SK-N-SH (cell line): ENCODE data around the gene MND1. TPM values are rescaled to one million over a fixed set of nuclear protein-coding genes. Genes with fewer than 3 reads are reported as not detected.

Experiments used
- CTCF ChIA-PET: fragments of 300-600, 350-600 bp; formaldehyde crosslinking; extraction: SDS; loops from one replicate; lab custom pipeline; 2021; lab: Yijun Ruan, JAX
- POLR2A ChIA-PET: fragments of 350-600 bp; sonication (Branson Sonifier 250); formaldehyde crosslinking; extraction: SDS; loops from one replicate; lab custom pipeline; 2020; ENCODE audit warnings: antibody characterized with exemption, inconsistent platforms; lab: Yijun Ruan, JAX
- DNase-seq: peaks from one replicate; pipeline ENCODE4 v3.0.0; 2012
- H2AFZ ChIP-seq: fragments of 200-600 bp; sonication (generic); 2 replicates; pipeline ENCODE4 v1.8.1; 2016; ENCODE audit warnings: antibody characterized with exemption, mild to moderate bottlenecking, low read depth
- H3F3A ChIP-seq: fragments of 200-600 bp; sonication (generic); replicated peaks from 2 replicates; pipeline ENCODE3; 2016; ENCODE audit warnings: antibody characterized with exemption, mild to moderate bottlenecking; ENCODE audit not compliant: insufficient read depth
- H3K27ac ChIP-seq, 2 experiments: fragments of 200-500 bp in 1 of 2; fragments of 200-600 bp in 1 of 2; sonication (Bioruptor generic) in 1 of 2; sonication (generic), shearing (Covaris generic) in 1 of 2; 2 replicates each; pipeline versions ENCODE4 v1.5.1 to v1.6.1; 2014 to 2016; ENCODE audit warnings: low read depth in 2 of 2, inconsistent platforms in 1 of 2, low read length in 1 of 2, mild to moderate bottlenecking in 1 of 2, mixed read lengths in 1 of 2
- H3K27me3 ChIP-seq: fragments of 200-600 bp; sonication (generic), shearing (Covaris generic); 2 replicates; pipeline ENCODE4 v1.6.1; 2016; ENCODE audit warnings: mixed run types; ENCODE audit not compliant: insufficient read depth
- H3K36me3 ChIP-seq, 2 experiments: fragments of 200-500 bp in 1 of 2; fragments of 200-600 bp in 1 of 2; sonication (Bioruptor generic) in 1 of 2; sonication (generic) in 1 of 2; replicated peaks in 1 of 2; 2 replicates each; pipeline versions ENCODE3 to v1.5.1; 2014 to 2016; ENCODE audit warnings: low read length in 1 of 2, mild to moderate bottlenecking in 1 of 2; ENCODE audit not compliant: insufficient read depth in 2 of 2, control insufficient read depth in 1 of 2
- H3K4me1 ChIP-seq, 2 experiments: fragments of 200-500 bp in 1 of 2; fragments of 200-600 bp in 1 of 2; sonication (Bioruptor generic) in 1 of 2; sonication (generic), shearing (Covaris generic) in 1 of 2; 2 replicates each; pipeline versions ENCODE4 v1.5.1 to v1.6.1; 2014 to 2016; ENCODE audit warnings: low read depth in 1 of 2, low read length in 1 of 2, mixed run types in 1 of 2; ENCODE audit not compliant: insufficient read depth in 2 of 2, control insufficient read depth in 1 of 2
- H3K4me2 ChIP-seq: fragments of 200-600 bp; sonication (generic), shearing (Covaris generic); 2 replicates; pipeline ENCODE4 v1.6.1; 2017; ENCODE audit warnings: mixed run types
- H3K4me3 ChIP-seq, 2 experiments: fragments of 200-500 bp in 1 of 2; fragments of 200-600 bp in 1 of 2; sonication (Bioruptor generic) in 1 of 2; sonication (generic), shearing (Covaris generic) in 1 of 2; 2 replicates each; pipeline versions ENCODE4 v1.5.1 to v1.8.1; 2014 to 2016; ENCODE audit warnings: low read depth in 2 of 2, inconsistent platforms in 1 of 2, low read length in 1 of 2, mild to moderate bottlenecking in 1 of 2, mixed read lengths in 1 of 2, moderate library complexity in 1 of 2
- H3K79me2 ChIP-seq: fragments of 200-600 bp; sonication (generic); 2 replicates; pipeline ENCODE4 v1.8.1; 2017; ENCODE audit warnings: mild to moderate bottlenecking; ENCODE audit not compliant: insufficient read depth
- H3K9ac ChIP-seq: fragments of 200-600 bp; sonication (generic); 2 replicates; pipeline ENCODE4 v1.6.1; 2017; ENCODE audit warnings: mixed run types
- H3K9me2 ChIP-seq: fragments of 200-600 bp; sonication (generic); 2 replicates; pipeline ENCODE4 v1.6.1; 2017; ENCODE audit warnings: mixed run types
- H3K9me3 ChIP-seq: fragments of 200-600 bp; sonication (generic); 2 replicates; pipeline ENCODE4 v1.6.1; 2017; ENCODE audit warnings: mixed run types, mild to moderate bottlenecking, moderate library complexity
- H4K20me1 ChIP-seq: fragments of 200-600 bp; sonication (generic); 2 replicates; pipeline ENCODE4 v1.6.1; 2017; ENCODE audit warnings: mild to moderate bottlenecking, mixed run types; ENCODE audit not compliant: insufficient read depth
- CHD2 ChIP-seq: fragments of 150-350 bp; IDR thresholded peaks from 2 replicates; pipeline ENCODE4 v1.6.1; 2018; ENCODE audit warnings: low read length; ENCODE audit not compliant: partially characterized antibody
- CTCF ChIP-seq: fragments of 200-600 bp; sonication (generic); IDR thresholded peaks from 2 replicates; pipeline ENCODE4 v1.6.1; 2017; ENCODE audit warnings: antibody characterized with exemption, mild to moderate bottlenecking, moderate library complexity
- EZH2phosphoT487 ChIP-seq: fragments of 200-600 bp; sonication (generic); IDR thresholded peaks from 2 replicates; pipeline ENCODE4 v1.6.1; 2017; ENCODE audit warnings: low read depth, mixed run types, mild to moderate bottlenecking, antibody characterized with exemption, moderate library complexity, borderline replicate concordance
- FOSL2 ChIP-seq: IDR thresholded peaks from 2 replicates; pipeline ENCODE4 v1.4.0; 2012; ENCODE audit warnings: low read depth, mild to moderate bottlenecking, moderate library complexity, borderline replicate concordance
- FOXM1 ChIP-seq: IDR thresholded peaks from 2 replicates; pipeline ENCODE4 v1.4.0; 2012; ENCODE audit warnings: low read depth, mild to moderate bottlenecking
- GABPA ChIP-seq: IDR thresholded peaks from 2 replicates; pipeline ENCODE4 v1.4.0; 2012; ENCODE audit warnings: low read depth, mild to moderate bottlenecking
- GATA2 ChIP-seq: sonication (generic); formaldehyde crosslinking; IDR thresholded peaks from 2 replicates; pipeline ENCODE4 v1.5.0; 2020; ENCODE audit warnings: mild to moderate bottlenecking, missing genetic modification reagents
- IRF3 ChIP-seq: fragments of 150-350 bp; IDR thresholded peaks from 2 replicates; pipeline ENCODE4 v1.6.1; 2016; ENCODE audit warnings: mild to moderate bottlenecking, low read depth, low read length
- JUND ChIP-seq: IDR thresholded peaks from 2 replicates; pipeline ENCODE4 v1.4.0; 2012
- MEF2A ChIP-seq: IDR thresholded peaks from 2 replicates; pipeline ENCODE4 v1.4.0; 2012; ENCODE audit warnings: low read depth, borderline replicate concordance
- NFIC ChIP-seq: IDR thresholded peaks from 2 replicates; pipeline ENCODE4 v1.4.0; 2012; ENCODE audit warnings: borderline replicate concordance
- NRF1 ChIP-seq: IDR thresholded peaks from 2 replicates; pipeline ENCODE4 v1.6.1; 2012; ENCODE audit warnings: low read depth, mild to moderate bottlenecking, low read length
- PBX3 ChIP-seq: IDR thresholded peaks from 2 replicates; pipeline ENCODE4; 2012
- RAD21 ChIP-seq: IDR thresholded peaks from 2 replicates; pipeline ENCODE4 v1.6.1; 2012; ENCODE audit warnings: mild to moderate bottlenecking, low read length
- RCOR1 ChIP-seq: fragments of 150-350 bp; IDR thresholded peaks from 2 replicates; pipeline ENCODE4 v1.6.1; 2017; ENCODE audit warnings: antibody characterized with exemption, low read length
- REST ChIP-seq: IDR thresholded peaks from 2 replicates; pipeline ENCODE4 v1.6.1; 2012; ENCODE audit warnings: mild to moderate bottlenecking, low read depth, low read length, moderate library complexity
- RFX5 ChIP-seq: IDR thresholded peaks from 2 replicates; pipeline ENCODE4 v1.6.1; 2012; ENCODE audit warnings: mild to moderate bottlenecking, improper control_type of control experiment, low read length
- SIN3A ChIP-seq: IDR thresholded peaks from 2 replicates; pipeline ENCODE4 v1.6.1; 2012; ENCODE audit warnings: low read depth, mild to moderate bottlenecking, low read length, moderate library complexity, borderline replicate concordance
- TAF1 ChIP-seq: IDR thresholded peaks from 2 replicates; pipeline ENCODE4 v1.6.1; 2012; ENCODE audit warnings: low read depth, mild to moderate bottlenecking, low read length, moderate library complexity, borderline replicate concordance
- TCF12 ChIP-seq: IDR thresholded peaks from 2 replicates; pipeline ENCODE4 v1.4.0; 2012
- TEAD4 ChIP-seq: IDR thresholded peaks from 2 replicates; pipeline ENCODE4 v1.4.0; 2012; ENCODE audit warnings: mild to moderate bottlenecking, borderline replicate concordance; ENCODE audit not compliant: insufficient read depth
- USF1 ChIP-seq: IDR thresholded peaks from 2 replicates; pipeline ENCODE4 v1.4.0; 2012; ENCODE audit warnings: low read depth, borderline replicate concordance
- WGBS: methylation state at CpG from one replicate; pipeline ENCODE4 v1.1.6; 2017; ENCODE audit warnings: low lambda C conversion rate; 5-methylcytosine and 5-hydroxymethylcytosine counted together
- polyA plus RNA-seq, 3 experiments: library from polyadenylated mRNA; depleted of rRNA; stranded (reverse); fragments of >200 nt; gene quantifications; 2 replicates each; pipeline ENCODE4 v1.2.3, GENCODE V29; 2012

The MND1 gene
- polyA plus RNA-seq, 1 of the 3 experiments (the other 2 are of a cell fraction), result 2.4 TPM

GRCh38 chr4:153337686-153338085, 6.8 kb upstream of the MND1 start (continued):
- no peak for TF ChIP-seq REST
- no peak for TF ChIP-seq EZH2phosphoT487
- TF ChIP-seq SIN3A, result no peak
- no peak for TF ChIP-seq RCOR1
- TF ChIP-seq GATA2 (CRISPR knock-in tag), result no peak
- no peak for TF ChIP-seq RAD21
- no peak for TF ChIP-seq JUND

GRCh38 chr4:153341575-153342090, 2.9 kb upstream of the MND1 start:
- H3K27me3 ChIP-seq, result no peaks in the 10 kb centered on the region
- WGBS, result 57% methylated on average over 5 of the region's 5 CpGs
- no peak overlapping the region for H2AFZ ChIP-seq
- ChIA-PET CTCF (interaction anchor here (1.1 to 1.4 kb wide), 5 partner anchors 199 to 451 kb away, joined by 3 to 5 read pairs (median 5); no protein-coding TSS in a partner anchor), POLR2A (no interaction called here)
- no peak for TF ChIP-seq CTCF
- TF ChIP-seq GABPA, result peak; percentile 52
- no peak for TF ChIP-seq FOXM1
- TF ChIP-seq JUND, result peak; percentile 32; the same call in 1 of the 2 replicates
- no peak for TF ChIP-seq TEAD4
- no peak for TF ChIP-seq TAF1
- TF ChIP-seq USF1, result no peak
- TF ChIP-seq NFIC, result no peak
- TF ChIP-seq SIN3A, result no peak
- no peak for TF ChIP-seq IRF3
- TF ChIP-seq RFX5, result no peak
- TF ChIP-seq RAD21, result no peak
- no peak for TF ChIP-seq CHD2
- TF ChIP-seq MEF2A, result peak; percentile 56; the same call in 1 of the 2 replicates
- TF ChIP-seq FOSL2, result peak; percentile 50; the same call in 1 of the 2 replicates
- TF ChIP-seq NRF1, result no peak
- TF ChIP-seq PBX3, result peak; percentile 62
- TF ChIP-seq TCF12, result peak; percentile 20; the same call in 1 of the 2 replicates
- H3K27ac ChIP-seq, result 0 out of 4 replicates have a peak overlapping the region, but pooled peaks of 1 of the 2 experiments have one; percentile 9
- peaks cover 13 to 18% of the 10 kb centered on the region in 2 experiments for H3K36me3 ChIP-seq
- H3K9ac ChIP-seq, result no peak overlapping the region
- peaks cover 11% of the 10 kb centered on the region for H3K79me2 ChIP-seq
- H3F3A ChIP-seq, result peaks cover 4% of the 10 kb centered on the region
- no peaks in the 10 kb centered on the region for H3K9me3 ChIP-seq
- peaks cover 3 to 9% of the 10 kb centered on the region in 2 experiments for H3K4me1 ChIP-seq
- H3K9me2 ChIP-seq, result no peaks in the 10 kb centered on the region
- no peak overlapping the region for H3K4me3 ChIP-seq
- no peak overlapping the region; the same call in 1 of the 2 replicates for H3K4me2 ChIP-seq
- no peaks in the 10 kb centered on the region for H4K20me1 ChIP-seq
- DNase-seq, result no peak
